ENCODE results near the gene HELZ2.

HELZ2 gene

DNA sequence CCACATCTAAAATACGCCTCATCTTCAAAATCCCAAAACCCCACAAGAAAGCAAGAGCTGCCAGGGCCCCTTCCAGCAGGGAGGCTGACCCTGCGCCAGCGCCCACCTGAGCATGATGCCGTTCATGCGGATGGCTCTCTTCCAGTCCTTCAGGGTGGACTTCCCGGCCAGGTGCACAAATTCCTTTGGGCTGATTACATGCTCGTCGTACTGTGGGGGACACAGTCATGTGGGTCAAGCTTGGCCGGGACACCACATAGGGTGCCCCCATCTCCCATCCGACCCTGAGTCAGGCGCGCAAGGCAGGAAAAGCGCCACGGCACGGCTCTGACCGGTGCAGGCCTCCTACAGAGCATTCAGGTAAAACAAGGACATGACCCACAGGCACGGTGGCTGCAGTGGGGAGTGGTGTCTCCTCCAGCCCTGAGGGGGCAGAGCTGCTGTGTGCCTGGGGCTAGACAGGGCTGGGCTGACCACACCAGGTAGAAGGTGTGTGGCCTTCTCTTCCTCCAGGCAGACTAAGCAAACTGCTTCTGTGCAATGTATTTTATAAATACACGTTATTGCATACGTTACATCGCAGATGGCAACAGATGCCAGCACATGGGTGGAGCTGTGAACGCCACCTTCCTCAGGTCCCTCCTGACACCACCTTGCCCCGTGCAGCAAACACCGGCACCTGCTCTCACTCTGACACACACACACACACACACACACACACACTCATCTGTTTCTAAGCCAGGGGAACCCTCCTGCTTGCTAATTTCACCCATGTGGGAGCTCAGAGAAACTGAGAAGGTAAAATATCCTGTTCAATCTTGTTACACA lies 23.8 kb upstream of the HELZ2 start:
- DNase-seq: no peak

DNA sequence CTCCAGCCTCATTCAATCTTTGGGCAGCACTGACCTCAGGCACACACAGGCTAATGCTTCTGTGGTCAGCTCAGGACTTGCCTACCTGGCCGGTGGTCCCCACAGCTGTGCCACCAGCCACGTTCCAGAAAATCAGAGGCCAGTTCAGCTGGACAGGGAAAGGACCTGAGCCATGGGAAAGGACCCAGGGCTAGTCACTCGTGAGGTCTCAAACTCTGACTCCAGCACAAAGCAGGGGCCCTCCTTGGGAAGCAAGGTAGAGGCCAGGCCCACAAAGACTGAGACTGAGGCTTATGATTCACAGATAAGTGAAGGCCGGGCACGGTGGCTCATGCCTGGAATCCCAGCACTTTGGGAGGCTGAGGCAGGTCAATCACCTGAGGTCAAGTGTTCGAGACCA lies 22.4 kb upstream of the HELZ2 start:
- DNase-seq: no peak

DNA sequence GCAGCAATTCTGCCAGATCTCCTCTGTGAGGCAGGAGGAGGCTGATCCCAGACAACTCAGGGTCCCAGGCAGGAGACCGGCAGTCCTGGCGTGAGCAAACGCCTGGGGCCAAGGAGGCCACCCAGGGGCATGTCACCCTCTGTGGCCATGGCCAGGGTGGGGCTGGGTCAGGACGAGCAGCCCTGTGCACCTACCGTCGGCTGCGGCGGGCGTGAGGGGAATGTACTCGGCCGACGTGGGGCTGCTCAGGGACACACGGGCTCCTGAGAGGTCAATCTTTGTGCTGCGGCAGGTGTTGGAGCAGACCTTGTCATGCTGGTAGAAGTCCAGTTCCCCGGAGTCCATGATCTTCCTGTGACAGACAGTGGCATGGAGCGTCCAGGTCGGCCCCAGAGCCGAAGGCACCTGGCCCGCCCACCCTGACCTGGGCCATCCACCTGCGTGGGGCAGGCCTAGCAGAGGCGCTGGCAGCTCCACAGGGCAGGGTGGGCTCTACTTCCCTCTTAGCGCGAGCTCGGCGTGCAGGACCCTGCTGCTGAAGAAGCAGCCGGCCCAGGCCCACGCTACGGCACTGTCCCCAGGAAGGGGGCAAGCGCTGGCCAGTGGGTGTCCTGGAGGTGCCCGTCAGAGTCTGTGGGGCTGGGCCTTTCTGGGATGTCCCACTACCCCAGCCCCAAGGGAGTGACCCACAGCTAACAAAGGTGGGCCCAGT lies 21.5 kb upstream of the HELZ2 start:
- DNase-seq: no peak

DNA sequence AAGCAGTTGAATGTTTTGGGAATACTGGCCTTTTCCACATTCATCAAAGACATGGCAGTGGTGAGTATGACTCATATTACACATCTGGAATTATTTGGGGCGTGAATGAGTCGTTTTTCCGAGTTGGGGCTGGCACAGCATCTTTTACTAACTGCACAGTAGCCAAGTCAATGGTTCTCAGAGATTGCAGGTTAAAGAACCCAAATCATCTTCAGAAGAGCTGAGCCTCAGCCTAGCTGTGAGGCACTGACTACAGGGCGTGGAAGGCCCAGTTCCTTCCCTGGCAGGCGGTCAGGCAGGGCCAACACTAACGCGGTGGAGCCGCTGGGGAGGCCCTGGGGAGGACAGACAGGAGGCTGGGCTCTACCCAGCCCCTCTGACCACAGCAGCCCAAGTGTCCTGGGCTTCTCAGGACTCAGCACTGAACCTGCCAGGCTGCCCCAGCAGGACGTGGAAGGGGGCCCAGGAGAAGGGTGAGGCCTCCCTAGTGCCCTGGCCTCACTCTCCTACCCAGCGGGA lies 20.1 kb upstream of the HELZ2 start:
- DNase-seq: peak; percentile 43

DNA sequence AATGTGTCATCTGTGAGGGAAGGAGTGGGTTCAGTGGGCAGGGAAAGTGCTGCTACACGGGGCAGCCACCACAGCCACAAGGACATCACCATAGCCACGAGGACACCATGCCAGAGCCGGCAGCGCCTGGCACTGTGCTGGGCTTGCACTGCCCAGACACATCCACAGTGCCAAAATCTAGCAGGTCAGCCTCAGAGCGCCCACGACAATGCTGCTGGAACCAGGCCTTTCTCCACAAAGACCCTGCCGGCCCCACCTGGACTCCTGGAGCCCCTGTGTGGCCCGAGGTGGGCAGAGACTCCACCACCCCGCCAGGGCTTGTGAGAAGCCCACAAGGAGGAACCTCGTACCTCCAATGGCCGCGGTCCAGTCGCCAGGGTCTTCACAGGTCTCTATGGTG lies 18.6 kb upstream of the HELZ2 start:
- no peak for DNase-seq

DNA sequence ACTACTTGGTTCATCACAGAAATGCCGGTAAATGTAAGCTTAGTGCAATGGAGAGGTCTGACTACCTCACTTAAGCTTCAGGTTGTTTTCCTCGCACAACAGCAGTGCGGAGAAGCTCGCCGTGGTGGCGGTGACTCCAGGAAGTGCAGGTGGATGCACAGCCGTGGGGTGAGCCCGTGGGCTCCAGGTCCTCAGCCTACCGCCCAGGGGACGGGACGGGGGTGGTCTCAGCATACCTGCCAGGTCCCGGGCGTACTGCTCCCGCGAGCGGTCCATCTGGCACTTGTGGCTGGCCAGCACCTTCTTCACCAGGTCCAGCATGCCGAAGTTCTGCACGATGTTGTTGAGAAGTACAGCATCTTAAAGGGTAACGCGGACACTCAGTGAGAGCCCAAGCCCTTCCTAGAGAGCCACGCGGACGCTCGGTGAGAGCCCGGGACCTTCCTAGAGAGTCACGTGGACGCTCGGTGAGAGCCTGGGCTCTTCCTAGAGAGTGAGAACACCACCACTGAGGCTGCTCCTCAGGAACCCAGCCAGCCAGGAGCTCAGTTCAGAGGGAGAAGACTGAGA lies 17.8 kb upstream of the HELZ2 start:
- no peak for DNase-seq

DNA sequence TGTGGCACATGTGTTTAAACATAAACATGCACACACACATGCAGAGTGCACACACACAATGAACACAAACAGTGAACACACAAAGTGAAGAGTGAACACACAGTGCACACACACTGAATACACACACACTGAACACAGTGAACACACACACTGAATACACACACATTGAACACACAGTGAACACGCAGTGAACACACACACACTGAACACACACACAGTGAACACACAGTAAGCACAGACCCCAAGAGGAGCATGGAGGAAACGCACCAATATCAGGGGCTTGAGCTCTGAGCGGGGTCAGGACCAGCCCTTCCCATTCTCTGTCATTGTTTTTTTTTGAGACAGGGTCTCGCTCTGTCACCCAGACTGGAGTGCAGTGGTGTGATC lies 17.1 kb upstream of the HELZ2 start:
- DNase-seq: no peak

DNA sequence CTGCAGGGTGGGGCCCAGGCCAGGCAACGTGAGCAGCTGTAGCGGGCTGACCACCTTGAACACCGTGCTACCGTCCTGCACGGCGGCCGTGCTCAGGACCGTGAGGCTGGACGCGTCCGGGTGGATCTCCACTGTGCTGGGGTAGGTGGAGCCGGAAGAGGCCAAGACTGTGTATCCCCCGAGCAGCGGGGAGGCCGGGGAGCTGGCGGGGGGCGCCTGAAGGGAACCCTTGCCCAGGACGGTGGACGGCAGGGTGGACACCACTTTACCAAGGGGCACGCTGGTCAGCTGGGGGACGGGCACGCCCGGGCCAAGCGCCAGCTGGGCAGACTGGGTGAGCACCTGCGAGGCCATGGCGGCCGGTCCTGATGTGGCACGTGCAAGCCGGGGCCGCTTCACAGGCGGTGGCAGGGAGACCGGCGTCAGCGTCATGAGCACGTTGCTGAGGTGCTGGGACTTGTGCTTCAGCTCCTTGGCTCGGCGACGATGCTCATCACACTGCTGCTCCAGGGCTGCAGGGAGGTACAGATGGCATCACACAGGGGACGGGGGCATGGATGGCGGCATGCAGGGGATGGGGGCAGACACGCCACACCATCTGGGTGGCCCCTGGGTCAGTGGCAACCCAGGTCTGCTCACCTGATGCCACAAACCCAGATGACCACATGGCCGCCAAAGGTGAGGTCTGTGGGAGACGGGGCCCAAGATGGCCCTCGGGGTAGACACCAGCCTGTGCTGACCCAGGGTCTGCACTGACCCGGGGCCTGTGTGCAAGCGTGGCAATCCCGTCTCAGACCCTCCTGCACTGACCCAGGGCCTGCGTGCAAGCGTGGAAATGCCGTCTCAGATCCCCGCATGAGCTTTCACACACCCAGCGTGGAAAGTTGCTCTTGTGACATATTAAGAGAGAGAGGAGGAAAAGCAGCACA lies 16.4 kb upstream of the HELZ2 start:
- no peak for DNase-seq

DNA sequence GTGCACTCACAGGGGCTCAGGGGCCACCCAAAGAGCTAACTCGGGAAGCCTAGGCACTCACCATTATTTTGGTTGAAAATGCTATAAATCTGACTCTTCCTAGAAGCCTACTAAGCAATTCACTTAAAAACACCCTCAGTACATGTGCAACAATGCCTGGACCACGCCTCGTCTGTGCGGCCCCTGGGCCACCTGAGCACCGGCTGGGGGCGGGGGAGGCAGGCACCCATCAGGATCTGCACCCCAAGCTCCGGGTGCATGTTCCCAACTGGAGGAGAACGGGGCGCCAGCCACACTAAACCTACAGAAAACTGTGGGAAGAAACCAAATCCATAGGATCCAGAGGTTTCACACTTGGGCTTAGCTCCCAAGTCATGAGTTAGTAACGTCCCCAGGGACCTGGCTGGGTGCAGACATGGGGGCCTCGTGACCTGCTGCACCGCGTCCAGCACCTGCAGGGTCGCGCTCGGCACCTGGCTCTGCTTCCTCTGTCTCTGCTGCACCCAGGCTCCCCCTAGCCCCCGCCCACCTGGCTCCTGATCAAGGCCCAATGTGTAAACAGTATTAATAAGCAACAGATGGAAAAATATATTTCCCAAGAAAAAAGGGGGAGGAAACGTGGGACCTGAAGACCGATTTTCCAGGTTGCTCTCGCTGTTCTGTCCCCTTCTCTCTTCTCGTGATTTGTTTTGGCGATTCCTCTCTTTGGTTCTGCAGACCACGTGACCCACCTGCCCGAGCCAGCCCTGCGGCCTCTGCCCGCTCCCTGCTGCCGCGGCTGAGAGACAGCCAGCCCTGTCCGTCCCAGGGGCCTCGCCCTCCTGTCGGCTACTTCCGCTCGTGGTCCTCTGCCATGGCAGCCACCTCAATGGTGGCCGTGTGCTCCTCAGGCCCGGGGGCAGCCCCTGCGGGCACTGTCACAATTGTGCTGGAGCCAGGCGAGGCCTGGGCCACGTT lies 15.5 kb upstream of the HELZ2 start:
- no peak for DNase-seq

DNA sequence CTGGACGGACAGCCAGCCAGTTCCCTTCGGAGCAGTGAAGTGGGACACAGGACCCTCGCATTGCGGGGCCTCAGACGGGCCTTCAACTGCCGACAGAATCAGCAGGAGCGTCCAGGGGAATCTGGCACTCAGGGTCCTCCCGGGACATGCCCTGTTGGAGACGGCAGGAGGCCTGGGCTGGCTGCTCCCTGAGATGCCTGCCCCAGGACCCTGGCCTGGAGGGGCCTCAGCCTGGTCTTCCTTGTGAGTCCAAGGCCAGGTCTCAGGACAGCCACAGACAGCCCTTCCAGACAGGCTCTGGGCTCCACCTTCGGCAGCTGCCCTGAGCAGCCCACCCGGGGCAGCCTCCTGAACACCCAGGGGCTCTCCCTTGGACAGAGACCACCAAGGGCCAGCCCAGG lies 14.6 kb upstream of the HELZ2 start:
- DNase-seq: no peak

DNA sequence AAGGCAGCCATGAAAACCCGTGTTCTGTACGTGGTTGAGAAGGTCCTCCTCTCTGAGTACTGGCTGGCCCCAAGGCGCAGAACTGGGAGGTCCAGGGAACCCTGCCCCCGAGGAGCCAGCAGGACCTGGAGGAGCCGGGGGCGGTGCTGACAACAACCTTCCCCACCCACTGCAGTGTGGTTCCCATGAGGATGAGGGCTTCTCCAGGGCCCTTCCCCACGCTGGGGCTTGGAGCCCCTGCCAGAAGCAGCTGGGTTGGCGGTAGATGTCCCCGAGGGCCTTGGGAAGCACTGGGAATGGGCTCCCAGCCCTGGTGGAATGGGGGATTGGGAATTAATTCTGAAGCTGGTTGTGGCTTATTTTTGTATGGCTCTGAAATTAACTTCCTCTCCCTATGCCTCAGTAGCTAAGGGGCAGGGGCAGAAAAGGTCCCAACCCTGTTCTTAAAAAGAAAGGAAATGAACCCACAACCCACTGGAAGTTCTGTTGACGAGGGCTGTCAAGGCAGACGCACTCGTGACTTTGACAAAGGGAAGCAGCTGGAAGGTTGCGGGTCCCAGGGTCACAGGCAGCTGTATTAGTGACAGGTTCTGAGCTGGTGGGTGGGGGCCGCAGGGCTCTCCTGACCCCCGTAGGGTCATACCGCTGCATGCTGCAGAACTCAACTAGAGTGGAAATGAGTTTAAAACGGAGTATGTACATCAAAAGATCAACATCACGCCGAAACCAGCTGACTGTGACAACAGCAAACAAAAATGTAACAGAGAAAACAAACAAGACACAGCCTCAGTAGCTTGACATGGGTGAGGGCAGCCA lies 13.9 kb upstream of the HELZ2 start:
- no peak for DNase-seq

DNA sequence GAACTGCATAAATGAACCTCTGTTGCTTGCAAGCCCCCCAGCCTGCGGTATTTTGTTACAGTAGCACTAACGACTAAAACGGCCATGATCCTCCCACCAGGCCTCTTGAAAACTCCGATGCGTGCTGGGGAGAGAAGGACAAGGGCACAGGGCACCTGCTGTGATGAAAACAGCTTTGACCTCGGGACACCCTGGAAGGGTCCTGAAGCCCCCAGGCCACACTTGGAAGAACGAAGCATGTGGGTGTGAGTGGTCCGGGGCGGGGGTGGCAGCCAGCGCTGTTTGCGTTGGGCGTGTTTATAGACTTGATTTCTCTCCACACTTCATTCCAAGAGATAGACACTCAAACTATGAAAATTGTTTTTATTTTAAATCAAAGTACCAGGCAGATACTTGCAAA lies 13.2 kb upstream of the HELZ2 start:
- DNase-seq: no peak

DNA sequence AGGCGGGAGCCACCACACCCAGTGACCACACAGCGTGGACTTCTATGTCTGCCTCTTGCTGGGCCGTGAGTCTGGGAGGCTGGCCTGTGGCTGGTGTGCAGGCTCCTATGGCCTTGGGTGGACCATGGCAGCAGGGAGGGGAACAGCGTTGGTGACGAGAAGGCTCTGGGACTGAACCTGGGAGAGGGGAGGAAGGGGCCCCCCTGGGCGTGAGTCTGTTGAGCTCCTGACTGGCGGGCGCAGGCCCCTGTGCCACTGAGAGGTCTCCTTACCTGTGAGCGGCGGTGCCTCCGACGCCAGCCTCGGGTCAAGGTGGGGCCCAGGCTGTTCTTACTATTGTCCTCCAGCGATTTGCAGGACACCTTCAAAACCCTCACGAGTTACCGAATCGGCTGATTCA lies 12.8 kb upstream of the HELZ2 start:
- DNase-seq: no peak

DNA sequence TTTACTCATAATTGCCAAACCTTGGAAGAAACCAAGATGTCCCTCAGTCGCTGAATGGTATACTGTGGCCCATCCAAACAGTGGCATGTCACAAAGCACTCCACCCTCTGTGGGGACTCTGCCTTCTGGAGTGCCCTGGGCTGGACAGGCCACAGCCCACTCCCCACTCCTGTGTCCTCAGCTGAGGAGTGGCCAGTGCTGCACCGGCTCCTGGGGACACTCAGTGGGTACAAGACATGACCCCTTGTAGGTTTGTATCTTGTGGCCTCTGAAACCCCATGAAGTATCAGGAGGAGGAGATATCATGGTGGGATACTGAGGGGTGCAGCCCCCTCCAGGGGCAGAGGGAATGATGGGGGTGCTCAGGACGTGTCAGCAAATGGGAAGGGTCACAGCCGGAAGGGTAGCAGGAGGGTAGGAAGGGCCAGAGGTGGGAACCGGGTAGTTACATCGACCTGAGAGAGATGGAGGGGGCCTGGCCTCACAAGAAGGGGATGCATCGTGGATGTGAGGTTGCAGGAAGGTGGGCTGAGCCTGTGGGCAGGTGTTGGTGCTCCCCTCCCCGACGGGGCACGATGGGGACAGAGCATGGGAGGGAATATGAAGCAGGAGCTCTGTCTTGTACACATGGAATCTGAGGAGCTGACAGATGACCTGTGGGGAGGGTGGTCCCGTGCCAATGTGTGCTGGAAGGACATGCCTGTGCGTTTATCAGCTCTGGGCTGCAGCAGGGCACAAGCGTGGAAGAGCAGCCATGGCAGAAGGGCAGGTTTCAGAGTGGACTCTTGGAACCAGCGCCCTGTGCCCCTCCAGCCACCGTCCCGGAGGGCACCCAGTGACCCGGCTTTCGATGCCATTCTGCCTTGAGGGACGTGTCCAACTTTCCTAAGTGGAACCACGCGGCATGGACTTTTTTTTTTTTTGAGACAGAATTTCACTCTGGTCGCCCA lies 11.9 kb upstream of the HELZ2 start:
- DNase-seq: no peak

DNA sequence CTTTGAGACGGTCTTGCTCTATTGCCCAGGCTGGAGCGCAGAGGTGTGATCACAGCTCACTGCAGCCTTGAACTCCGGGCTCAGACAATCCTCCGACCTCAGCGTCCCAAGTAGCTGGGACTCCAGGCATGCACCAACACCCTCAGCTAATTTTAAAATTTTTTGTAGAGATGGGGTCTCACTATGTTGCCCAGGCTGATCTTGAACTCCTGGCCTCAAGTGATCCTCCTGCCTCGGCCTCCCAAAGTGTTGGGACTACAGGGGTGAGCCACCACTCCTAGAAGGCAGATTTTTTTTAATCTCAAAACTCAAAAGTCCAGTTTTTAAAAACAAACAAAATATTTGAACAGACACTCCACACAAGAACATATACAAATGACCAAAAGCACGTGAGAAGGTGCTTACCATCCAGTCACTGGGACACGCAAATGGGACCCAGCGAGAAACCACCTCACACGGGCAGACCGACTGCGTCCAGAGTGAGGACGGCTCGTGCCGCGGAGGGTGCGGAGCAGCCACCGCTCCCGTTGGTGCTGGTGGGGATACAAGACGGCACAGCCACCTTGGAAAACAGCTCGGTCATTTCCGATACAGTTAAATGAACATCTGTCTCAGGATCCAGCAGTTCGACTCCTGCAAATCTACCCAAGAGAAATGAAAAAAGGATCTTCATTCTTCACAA lies 8.5 kb upstream of the HELZ2 start:
- no peak for DNase-seq

DNA sequence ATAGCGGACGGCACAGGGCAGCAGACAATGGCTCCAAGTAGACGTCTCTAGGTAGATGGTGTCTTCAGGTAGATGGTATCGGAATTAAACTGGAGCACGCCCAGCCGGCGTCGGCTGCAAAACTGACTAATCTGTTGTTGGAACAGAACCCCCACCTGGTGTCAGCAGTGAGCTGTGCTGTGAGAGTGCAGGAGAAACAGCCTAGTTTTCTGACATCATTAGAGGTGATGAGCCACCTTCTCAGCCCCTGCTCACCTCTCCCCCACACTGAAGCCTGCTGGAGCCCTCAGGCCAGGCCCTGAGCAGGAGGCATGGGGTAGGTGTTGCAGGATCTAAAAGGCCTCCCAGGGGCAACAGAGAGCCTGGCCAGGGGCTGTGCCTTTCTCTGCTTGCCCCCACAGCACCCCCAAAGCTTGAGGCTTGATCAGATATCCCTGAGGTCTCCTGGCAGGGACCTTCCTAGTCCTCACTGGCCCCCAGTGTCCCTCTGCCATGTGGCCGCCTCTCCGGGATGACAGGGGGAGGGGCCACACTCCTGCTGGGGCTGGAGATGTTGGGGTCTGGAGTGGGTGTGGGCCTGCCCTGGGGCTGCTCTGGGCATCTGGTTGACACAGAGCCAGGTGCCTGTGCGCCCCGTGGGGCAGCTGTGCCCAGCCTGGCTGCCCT lies 6.9 kb upstream of the HELZ2 start:
- DNase-seq: peak; percentile 37

DNA sequence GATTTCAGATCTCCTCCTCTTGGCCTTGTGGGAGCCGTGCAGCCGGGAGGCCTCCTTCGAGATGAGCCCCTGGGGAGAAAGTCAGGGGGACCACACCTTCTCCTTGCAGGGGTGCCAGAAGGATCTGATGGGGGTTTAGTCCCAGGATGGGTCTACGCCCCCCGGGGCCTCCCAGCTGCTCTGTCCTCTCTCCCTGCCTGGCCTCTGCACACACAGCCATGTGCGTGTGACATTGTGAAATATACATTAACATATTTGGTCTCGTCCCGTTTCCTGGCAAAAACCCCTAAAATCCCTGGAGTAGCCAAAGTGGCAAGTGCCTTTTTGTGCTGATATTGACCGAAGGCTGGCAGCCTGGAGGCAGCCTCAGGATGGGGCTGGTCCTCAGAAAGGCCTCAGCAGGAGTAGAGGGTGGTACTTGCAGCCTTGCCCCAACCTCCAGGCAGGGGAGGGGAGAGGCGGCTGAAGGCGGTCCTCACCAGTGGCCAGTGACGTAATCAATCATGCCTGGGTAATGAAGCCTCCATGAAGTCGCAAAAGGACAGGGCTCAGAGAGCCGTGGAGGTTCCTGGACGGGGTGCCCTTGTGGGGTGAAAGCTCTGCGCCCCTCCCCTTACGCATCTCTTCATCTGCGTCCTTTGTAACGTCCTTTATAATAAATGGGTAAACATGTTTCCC lies 5.1 kb upstream of the HELZ2 start:
- no peak for DNase-seq

Measured in EL (cell line).